RWPE1 (cell line): ENCODE data around the gene SELENOI.

Experiments
- CTCF ChIA-PET: fragments of 350-600 bp; sonication (Branson Sonifier 250); formaldehyde crosslinking; extraction: SDS; loops from one replicate; lab custom pipeline; 2021; lab: Yijun Ruan, JAX
- POLR2A ChIA-PET: fragments of 400-600 bp; formaldehyde crosslinking; extraction: SDS; loops from one replicate; lab custom pipeline; 2020; ENCODE audit warnings: antibody characterized with exemption; ENCODE audit not compliant: low non-redundant PET; lab: Yijun Ruan, JAX
- DNase-seq: peaks from one replicate; pipeline ENCODE4 v3.0.0; 2012; ENCODE audit warnings: low spot score
- H3K27ac ChIP-seq: fragments of 450-650 bp; 2 replicates; pipeline ENCODE4 v1.5.1; 2017
- TF ChIP-seq, protein P1 (sequence below): fragments of 450-650 bp; conservative IDR thresholded peaks from 2 replicates; pipeline ENCODE4 v1.5.1; 2017; ENCODE audit warnings: low read depth, mild to moderate bottlenecking

SELENOI gene

DNA sequence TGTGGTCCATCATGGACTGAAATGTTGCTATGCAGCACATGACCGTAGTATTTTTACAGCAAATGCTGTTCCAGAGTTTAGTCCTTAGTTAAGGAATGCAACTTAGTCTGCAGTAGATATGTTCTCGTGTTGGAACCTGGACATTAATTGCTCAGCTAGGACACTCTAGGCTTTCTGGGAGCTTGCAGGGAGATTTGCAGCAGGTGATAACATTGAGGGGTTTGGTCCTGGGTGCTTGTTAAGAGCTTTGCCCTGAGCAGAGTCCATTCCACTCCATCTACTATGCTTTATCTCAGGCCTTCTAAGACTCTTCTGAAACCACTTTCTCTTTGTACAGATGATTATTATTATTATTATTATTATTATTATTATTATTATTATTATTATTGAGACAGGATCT, 82.9 kb downstream of the SELENOI start:
- H3K27ac ChIP-seq, result no peak overlapping the region
- TF ChIP-seq, protein P1, sequence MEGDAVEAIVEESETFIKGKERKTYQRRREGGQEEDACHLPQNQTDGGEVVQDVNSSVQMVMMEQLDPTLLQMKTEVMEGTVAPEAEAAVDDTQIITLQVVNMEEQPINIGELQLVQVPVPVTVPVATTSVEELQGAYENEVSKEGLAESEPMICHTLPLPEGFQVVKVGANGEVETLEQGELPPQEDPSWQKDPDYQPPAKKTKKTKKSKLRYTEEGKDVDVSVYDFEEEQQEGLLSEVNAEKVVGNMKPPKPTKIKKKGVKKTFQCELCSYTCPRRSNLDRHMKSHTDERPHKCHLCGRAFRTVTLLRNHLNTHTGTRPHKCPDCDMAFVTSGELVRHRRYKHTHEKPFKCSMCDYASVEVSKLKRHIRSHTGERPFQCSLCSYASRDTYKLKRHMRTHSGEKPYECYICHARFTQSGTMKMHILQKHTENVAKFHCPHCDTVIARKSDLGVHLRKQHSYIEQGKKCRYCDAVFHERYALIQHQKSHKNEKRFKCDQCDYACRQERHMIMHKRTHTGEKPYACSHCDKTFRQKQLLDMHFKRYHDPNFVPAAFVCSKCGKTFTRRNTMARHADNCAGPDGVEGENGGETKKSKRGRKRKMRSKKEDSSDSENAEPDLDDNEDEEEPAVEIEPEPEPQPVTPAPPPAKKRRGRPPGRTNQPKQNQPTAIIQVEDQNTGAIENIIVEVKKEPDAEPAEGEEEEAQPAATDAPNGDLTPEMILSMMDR, result no peak
- ChIA-PET CTCF (no interaction called here), POLR2A (no interaction called here)
- DNase-seq, result no peak

DNA sequence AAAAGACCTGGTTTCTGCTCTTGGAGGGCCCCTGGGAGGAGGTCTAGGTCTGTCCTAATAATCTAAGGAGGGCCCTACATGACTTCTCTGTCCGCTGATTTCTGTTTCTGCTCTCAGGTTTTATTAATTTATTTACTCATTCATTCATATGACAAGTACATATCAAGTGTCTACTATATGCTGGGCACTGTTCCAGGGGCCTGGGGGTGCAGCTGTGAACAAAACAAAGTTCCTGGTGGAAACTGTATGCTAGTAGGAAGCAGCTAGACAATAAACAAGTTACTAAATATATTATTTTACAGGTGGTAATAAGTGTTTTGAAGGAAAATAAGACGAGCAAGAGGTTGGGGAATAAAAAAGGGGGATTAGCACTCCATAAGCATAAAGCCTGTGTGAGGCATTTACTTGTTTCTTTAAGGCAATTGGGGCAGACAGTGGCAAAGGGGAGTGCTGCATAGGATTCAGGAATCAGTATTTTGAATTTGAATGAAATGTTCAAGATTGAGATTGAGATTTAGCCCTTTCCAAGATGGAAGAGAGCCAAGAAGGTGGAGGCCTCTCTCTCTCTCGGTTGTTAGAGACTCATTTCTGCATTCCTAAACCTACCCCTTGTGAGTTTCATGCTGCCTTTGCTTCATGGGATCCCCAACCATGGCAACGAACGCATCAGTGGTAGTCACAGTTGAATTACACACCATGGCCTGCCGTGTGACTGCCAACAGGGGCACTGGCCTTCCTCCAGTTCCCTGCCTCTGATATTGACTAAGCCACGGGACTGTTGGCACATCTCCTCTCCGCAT, 84.0 kb downstream of the SELENOI start:
- CTCF ChIA-PET, result interaction anchor here (0.5 kb wide), 1 partner anchor 13 kb away, joined by 3 read pairs; no protein-coding TSS in a partner anchor
- POLR2A ChIA-PET, result no interaction called here
- TF ChIP-seq, protein P1, result no peak
- no peak for DNase-seq
- no peak overlapping the region for H3K27ac ChIP-seq

DNA sequence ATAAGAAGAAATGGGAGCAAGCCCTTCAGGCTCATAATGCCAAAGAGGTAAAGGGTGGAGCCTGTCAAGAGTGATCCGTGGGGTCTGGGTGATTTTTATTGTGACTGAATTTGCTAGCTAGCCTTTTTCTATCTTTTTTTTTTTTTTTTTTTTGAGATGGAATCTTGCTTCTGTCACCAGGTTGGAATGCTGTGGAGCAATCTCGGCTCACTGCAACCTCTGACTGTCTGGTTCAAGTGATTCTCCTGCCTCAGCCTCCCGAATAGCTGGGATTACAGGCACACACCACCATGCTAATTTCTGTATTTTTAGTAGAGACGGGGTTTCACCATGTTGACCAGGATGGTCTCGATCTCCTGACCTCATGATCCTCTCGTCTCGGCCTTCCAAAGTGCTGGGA, 84.9 kb downstream of the SELENOI start:
- POLR2A ChIA-PET, result no interaction called here
- no peak for DNase-seq
- TF ChIP-seq, protein P1, result no peak

DNA sequence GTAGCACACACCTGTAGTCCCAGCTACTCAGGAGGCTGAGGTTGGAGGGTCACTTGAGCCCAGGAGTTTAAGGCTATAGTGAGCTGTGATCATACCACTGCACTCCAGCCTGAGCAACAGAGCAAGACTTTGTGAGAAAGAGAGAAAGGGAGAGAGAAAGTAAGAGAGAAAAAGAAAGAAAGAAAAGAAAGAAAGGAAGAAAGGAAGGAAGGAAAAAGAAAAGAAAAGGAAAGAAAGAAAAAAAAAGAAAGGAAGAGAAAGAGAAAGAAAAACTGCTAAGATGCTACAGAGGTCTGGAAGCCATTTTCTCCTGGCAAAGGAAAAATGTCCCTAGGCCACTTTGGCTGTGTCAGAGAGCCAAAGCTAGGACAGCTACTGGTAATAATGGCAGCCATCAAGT, 86.4 kb downstream of the SELENOI start:
- TF ChIP-seq, protein P1, result no peak
- ChIA-PET POLR2A (interaction anchor here (1.1 kb wide), 1 partner anchor 10 kb away, joined by 3 read pairs; no protein-coding TSS in a partner anchor), CTCF (interaction anchor here (0.7 kb wide), 1 partner anchor 24 kb away, joined by 5 read pairs; no protein-coding TSS in a partner anchor)

More for the DNA sequence above, 84.9 kb downstream of the SELENOI start:
- no peak overlapping the region for H3K27ac ChIP-seq
- CTCF ChIA-PET, result interaction anchor here (0.5 to 0.7 kb wide), 2 partner anchors 13 to 89 kb away, joined by 3 read pairs; no protein-coding TSS in a partner anchor

DNA sequence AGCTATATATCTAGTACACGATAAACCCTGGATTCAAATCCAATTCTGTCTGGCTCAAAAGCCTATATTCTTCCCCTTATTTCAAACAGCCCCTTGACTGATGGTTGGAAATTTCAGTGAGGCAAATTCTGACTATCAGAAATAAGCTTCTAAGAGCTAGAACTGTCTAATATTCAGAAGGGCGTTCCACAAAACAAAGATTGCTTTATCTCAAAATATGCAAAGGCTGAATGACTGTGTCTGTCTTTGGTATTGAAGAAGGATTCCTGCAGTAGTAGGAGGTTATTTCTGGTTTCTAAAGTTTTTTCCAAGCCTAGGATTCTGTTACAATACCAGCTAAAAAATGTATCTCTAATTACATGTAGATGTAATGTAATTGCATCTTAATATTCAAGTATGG, 86.9 kb downstream of the SELENOI start:
- no peak for DNase-seq
- CTCF ChIA-PET, result interaction anchor here (0.6 kb wide), 1 partner anchor 17 kb away, joined by 3 read pairs; no protein-coding TSS in a partner anchor
- TF ChIP-seq, protein P1, result no peak
- POLR2A ChIA-PET, result interaction anchor here (1.1 kb wide), 1 partner anchor 9 kb away, joined by 3 read pairs; no protein-coding TSS in a partner anchor
- H3K27ac ChIP-seq, result no peak overlapping the region

More for the DNA sequence above, 86.4 kb downstream of the SELENOI start:
- H3K27ac ChIP-seq, result no peak overlapping the region
- DNase-seq, result no peak

DNA sequence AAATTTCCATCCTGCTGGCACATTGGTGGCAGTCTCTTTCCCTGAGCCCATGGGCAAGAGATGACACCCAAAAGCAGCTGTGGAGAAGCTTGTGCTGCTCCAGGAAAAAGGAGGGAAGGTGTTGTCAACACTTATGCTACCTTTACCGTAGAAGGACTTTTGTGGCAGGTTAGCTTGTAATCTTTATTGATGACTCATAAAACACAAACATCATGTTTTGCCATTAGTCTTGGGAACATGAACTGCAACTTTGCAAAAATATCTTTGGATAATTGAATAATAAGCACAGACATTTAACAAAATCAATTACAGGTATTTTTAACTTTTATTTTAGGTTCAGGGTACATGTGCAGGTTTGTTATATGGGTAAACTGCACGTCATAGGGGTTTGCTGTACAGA, 89.2 kb downstream of the SELENOI start:
- ChIA-PET POLR2A (no interaction called here), CTCF (interaction anchor here (0.6 to 0.9 kb wide), 2 partner anchors 12 to 27 kb away, joined by 3 read pairs; no protein-coding TSS in a partner anchor)
- no peak for DNase-seq
- H3K27ac ChIP-seq, result no peak overlapping the region
- TF ChIP-seq, protein P1, result no peak
